HG03442 (cell line): Measurements from ENCODE around the gene MMS19.
A peak's percentile ranks its signal among the peaks of the same experiment; 100 is the strongest.

ENCODE experiments used
- ATAC-seq: cut with Tn5 transposase; IDR thresholded peaks from one replicate; pipeline ENCODE4 v1.9.1; 2021; ENCODE audit warnings: mild to moderate bottlenecking, moderate library complexity; ENCODE audit not compliant: unreplicated experiment

Gene MMS19

GRCh38 chr10:97465982-97466381 lies 32.2 kb downstream of the MMS19 start:
- no peak for ATAC-seq

GRCh38 chr10:97464226-97464625 lies 34.0 kb downstream of the MMS19 start:
- no peak for ATAC-seq

DNA sequence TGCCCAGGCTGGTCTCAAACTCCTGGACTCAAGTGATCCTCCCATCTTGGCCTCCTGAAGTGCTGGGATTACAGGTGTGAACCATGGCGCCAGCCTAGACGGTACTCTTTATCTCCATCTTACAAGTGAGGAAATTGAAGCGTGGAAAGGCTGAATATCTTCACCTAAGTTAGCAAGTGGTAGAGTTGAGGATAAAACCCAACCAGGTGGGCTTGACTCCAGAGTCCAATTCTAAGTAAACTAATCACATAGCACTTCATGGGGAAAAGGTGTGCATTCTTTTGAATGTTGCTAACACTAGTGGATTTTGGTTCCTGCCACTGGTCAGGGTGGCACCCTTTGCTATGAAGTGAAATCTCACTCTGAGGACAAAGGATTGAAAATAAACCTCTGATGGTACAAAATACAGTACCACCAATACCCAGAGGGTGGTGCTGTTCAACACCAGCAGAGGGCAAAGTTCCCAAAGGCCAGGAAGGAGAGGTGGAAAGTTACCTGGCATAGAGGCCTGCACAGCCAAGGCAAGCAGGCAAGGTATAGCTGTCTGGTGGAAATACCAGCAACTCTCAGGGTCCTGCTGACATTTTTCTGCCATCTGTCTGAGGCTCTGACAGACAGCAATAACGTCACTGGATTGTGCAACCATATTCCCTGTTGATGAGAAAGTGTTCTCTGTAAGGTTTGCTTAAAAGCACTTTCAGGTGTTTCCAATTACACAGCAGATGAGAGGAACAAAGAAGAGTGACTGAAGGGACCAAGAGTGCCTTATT lies 34.7 kb downstream of the MMS19 start:
- ATAC-seq, result no peak

DNA sequence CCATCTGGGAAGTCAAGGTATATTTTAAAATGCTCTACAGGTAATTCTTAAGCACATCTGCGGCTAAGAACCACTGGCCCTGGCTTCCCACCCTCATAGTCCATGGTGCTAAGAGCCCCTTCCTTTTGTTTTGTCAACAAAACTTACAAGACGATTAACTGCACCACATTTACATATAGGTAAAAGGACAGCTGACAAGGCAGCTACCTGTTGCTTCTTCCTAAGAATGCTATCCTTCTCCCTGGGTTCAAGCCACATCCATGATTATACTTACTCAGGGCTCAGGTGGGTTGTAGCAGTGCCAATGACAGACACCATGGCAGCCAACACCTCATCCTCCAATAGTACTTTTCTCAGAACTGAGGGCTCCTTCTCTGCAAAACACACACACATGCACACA lies 35.9 kb downstream of the MMS19 start:
- ATAC-seq, result no peak

- ATAC-seq, result no peak
These were observed 38.3 kb downstream of the MMS19 start for GRCh38 chr10:97459933-97460332.

GRCh38 chr10:97459111-97459510 lies 39.1 kb downstream of the MMS19 start:
- ATAC-seq, result no peak

GRCh38 chr10:97456686-97457065 lies 41.5 kb downstream of the MMS19 start:
- ATAC-seq, result no peak

GRCh38 chr10:97456034-97456685 lies 42.1 kb downstream of the MMS19 start:
- no peak for ATAC-seq

GRCh38 chr10:97454330-97455036 lies 43.7 kb downstream of the MMS19 start:
- ATAC-seq, result no peak

- no peak for ATAC-seq
These were observed 45.9 kb downstream of the MMS19 start for GRCh38 chr10:97452352-97452751.

DNA sequence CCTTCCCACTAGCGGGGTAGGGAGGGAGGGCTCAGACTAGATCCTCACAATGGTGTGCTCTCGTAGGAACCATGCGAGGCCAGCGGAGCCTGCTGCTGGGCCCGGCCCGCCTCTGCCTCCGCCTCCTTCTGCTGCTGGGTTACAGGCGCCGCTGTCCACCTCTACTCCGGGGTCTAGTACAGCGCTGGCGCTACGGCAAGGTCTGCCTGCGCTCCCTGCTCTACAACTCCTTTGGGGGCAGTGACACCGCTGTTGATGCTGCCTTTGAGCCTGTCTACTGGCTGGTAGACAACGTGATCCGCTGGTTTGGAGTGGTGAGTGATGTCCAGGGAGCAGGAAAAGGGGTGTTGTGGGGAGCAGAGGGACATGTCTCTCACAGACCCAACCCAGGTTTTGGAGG lies 46.6 kb downstream of the MMS19 start:
- ATAC-seq, result no peak

- no peak for ATAC-seq
These were observed 47.4 kb downstream of the MMS19 start for GRCh38 chr10:97450828-97451227.

GRCh38 chr10:97445722-97446639 lies 52.2 kb downstream of the MMS19 start, which contains the start of the genes EXOSC1 and ZDHHC16:
Gene EXOSC1 (minus strand): TSS chr10:97446006. CDS start chr10:97445985, 21 bp downstream.
Gene ZDHHC16 (plus strand): TSS chr10:97446175. CDS start chr10:97451676, 5,501 bp downstream.
- ATAC-seq, result peak; percentile 94

GRCh38 chr10:97445357-97445721 lies 52.9 kb downstream of the MMS19 start:
- no peak for ATAC-seq

GRCh38 chr10:97444212-97444611 lies 54.0 kb downstream of the MMS19 start:
- no peak for ATAC-seq

GRCh38 chr10:97442277-97442676 lies 55.9 kb downstream of the MMS19 start:
- no peak for ATAC-seq

DNA sequence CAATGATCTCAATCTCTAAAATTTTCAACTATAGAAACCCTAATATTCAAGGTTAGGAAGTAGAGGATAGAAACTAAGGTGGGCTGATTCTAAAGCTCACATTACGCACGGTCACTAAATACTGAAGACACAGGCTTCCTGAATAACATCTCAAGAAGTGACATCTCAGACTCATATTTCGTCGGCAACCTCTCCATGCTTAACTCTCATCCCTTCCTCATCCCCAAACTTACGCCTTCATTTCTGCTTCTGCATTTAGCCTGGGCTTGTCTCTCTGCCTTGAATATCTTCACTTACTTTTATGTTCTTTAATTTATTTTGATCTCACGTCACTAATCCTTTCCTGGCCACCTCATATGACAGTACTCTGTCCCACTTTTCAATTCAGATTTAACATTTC lies 63.0 kb downstream of the MMS19 start:
- no peak for ATAC-seq

- ATAC-seq, result no peak
These were observed 63.7 kb downstream of the MMS19 start for GRCh38 chr10:97434557-97434956.

DNA sequence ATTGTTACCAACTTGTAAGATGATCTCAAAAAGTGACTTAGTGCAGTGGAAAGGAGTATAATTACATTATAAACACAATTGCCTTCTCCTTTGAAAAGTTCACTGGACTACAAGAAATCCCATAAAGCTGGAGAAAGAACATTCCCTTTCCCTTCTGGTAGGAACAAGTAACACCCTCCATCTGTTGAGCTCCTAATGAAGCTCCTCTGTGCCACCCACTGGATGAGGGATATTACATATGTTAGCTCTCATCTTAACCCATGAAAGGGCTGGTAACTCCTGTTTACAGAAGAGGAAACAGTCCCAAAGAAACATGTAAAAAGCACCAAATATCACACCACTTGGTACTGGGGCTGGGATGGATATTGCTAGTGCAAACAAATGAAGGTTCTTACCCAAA lies 64.2 kb downstream of the MMS19 start:
- no peak for ATAC-seq

- no peak for ATAC-seq
These were observed 69.6 kb downstream of the MMS19 start for GRCh38 chr10:97428572-97428981.
